Sigmoid colon (tissue), 7 donors: ENCODE measurements around the gene TMEM240. TPM values are rescaled to one million over a fixed set of nuclear protein-coding genes. Genes with fewer than 3 reads are reported as not detected.
"Not testable (repeated sequence)": the region's sequence is repeated elsewhere in the genome, so short reads cannot be mapped to it uniquely, and the experiment has no call there.

ENCODE experiments used
- DNase-seq: peaks from one replicate; pipeline ENCODE4 v3.0.0-alpha.2; 2019
- H3K27ac ChIP-seq, 4 donors: fragments of 200-600 bp; sonication (generic); one replicate each; pipeline ENCODE4 v1.5.1; 2016 to 2019; ENCODE audit warnings: mild to moderate bottlenecking in 1 of 4
- H3K27me3 ChIP-seq, 3 donors: fragments of 200-600 bp; sonication (generic); one replicate each; pipeline ENCODE4 v1.5.1; 2019; ENCODE audit warnings: mild to moderate bottlenecking in 1 of 3
- H3K36me3 ChIP-seq, 4 donors: fragments of 200-600 bp; sonication (generic); one replicate each; pipeline ENCODE4 v1.5.1; 2016 to 2019
- H3K4me1 ChIP-seq, 4 donors: fragments of 200-600 bp; sonication (generic); one replicate each; pipeline ENCODE4 v1.5.1; 2017 to 2019
- H3K4me3 ChIP-seq, 4 donors: fragments of 200-600 bp; sonication (generic); one replicate each; pipeline ENCODE4 v1.5.1; 2017 to 2019; ENCODE audit warnings: mild to moderate bottlenecking in 2 of 4, moderate library complexity in 1 of 4
- H3K9me3 ChIP-seq, 4 donors: fragments of 200-600 bp in 3 of 4; sonication (generic) in 3 of 4; one replicate each; pipeline versions ENCODE4 v1.5.1 to v1.6.1; 2013 to 2019
- CTCF ChIP-seq, 4 experiments: fragments of 450-650 bp in 3 of 4; fragments of 200-600 bp in 1 of 4; IDR thresholded peaks; one replicate each; pipeline ENCODE4 v1.5.1; 2016 to 2019; ENCODE audit warnings: antibody characterized with exemption in 4 of 4, mild to moderate bottlenecking in 3 of 4, moderate library complexity in 2 of 4
- EP300 ChIP-seq, 4 donors: sonication (generic); formaldehyde crosslinking; IDR thresholded peaks; one replicate each; pipeline ENCODE4 v1.6.1; 2017; ENCODE audit warnings: antibody characterized with exemption in 4 of 4
- POLR2A ChIP-seq, 2 donors: fragments of 450-650 bp; IDR thresholded peaks; one replicate each; pipeline ENCODE4 v1.6.1; 2016; ENCODE audit warnings: antibody characterized with exemption in 2 of 2, mild to moderate bottlenecking in 2 of 2, moderate library complexity in 2 of 2
- POLR2AphosphoS5 ChIP-seq, 4 donors: sonication (generic); formaldehyde crosslinking; IDR thresholded peaks; one replicate each; pipeline ENCODE4 v1.6.1; 2017; ENCODE audit warnings: antibody characterized with exemption in 4 of 4
- WGBS, 2 donors: extraction: QIAGEN DNeasy Blood & Tissue Kit; methylation state at CpG; one replicate each; pipeline ENCODE4 v1.1.7; 2013; 5-methylcytosine and 5-hydroxymethylcytosine counted together
- intact Hi-C: fragments of 100-400 bp; cut with DNase I; formaldehyde crosslinking; loops from one replicate; pipeline ENCODE4 v1.15.1; 2023
- polyA plus RNA-seq, 3 donors: library from polyadenylated mRNA; stranded (reverse); fragments of 200-250 nt; gene quantifications; one replicate each; pipeline ENCODE4 v1.2.3, GENCODE V29; 2013
- total RNA-seq, 4 donors: library from RNA; depleted of rRNA; stranded (reverse); fragments of >200 nt; gene quantifications; one replicate each; pipeline ENCODE4 v1.1.0, GENCODE V29; 2016
- donor health status: healthy with polysubstance abuse.
- donor health status: Bipolar disorder and iron deficiency.
- donor health status: healthy.

Gene TMEM240
- total and polyA plus RNA-seq, 7 donors, result 3.7 to 35.2 (median 15.8) TPM; not detected in 1

GRCh38 chr1:1490633-1491230 lies 49.7 kb downstream of the TMEM240 start:
- intact Hi-C loops, result no loop called here
- H3K9me3 ChIP-seq, result no peaks in the 10 kb centered on the region
- H3K36me3 ChIP-seq, result peaks cover 25 to 92% (median 39%) of the 10 kb centered on the region in 4 donors
- H3K4me1 ChIP-seq, result no peaks in the 10 kb centered on the region
- H3K4me3 ChIP-seq, result no peak overlapping the region
- no peaks in the 10 kb centered on the region for H3K27me3 ChIP-seq
- DNase-seq, result no peak
- 97% methylated on average over 20 to 22 of the region's 25 CpGs for WGBS, 2 donors
- TF ChIP-seq CTCF (IDR thresholded peaks at IDR 0.05), result no peak
- no peak for TF ChIP-seq POLR2A (IDR thresholded peaks at IDR 0.05)
- no peak for TF ChIP-seq EP300 (IDR thresholded peaks at IDR 0.05)
- no peak for TF ChIP-seq POLR2AphosphoS5 (IDR thresholded peaks at IDR 0.05)
- H3K27ac ChIP-seq, result no peak overlapping the region

GRCh38 chr1:1489861-1490260 lies 50.6 kb downstream of the TMEM240 start:
- Histone ChIP-seq H3K4me1 (no peaks in the 10 kb centered on the region), H3K27ac (no peak overlapping the region), H3K4me3 (no peak overlapping the region), H3K27me3 (no peaks in the 10 kb centered on the region), H3K9me3 (no peaks in the 10 kb centered on the region), H3K36me3 (peaks cover 25 to 91% (median 38%) of the 10 kb centered on the region in 4 donors)
- intact Hi-C loops, result no loop called here
- DNase-seq, result no peak
- no peak for TF ChIP-seq EP300 (IDR thresholded peaks at IDR 0.05)
- TF ChIP-seq POLR2A (IDR thresholded peaks at IDR 0.05), result no peak
- TF ChIP-seq POLR2AphosphoS5 (IDR thresholded peaks at IDR 0.05), result no peak
- no peak for TF ChIP-seq CTCF (IDR thresholded peaks at IDR 0.05)
- WGBS, 2 donors, result 96% methylated on average over 19 of the region's 19 CpGs

- Histone ChIP-seq H3K27ac (no peak overlapping the region), H3K4me1 (no peaks in the 10 kb centered on the region), H3K36me3 (peaks cover 25 to 88% (median 38%) of the 10 kb centered on the region in 4 donors), H3K9me3 (no peaks in the 10 kb centered on the region), H3K4me3 (no peak overlapping the region), H3K27me3 (no peaks in the 10 kb centered on the region)
- no peak for TF ChIP-seq POLR2AphosphoS5 (IDR thresholded peaks at IDR 0.05)
- DNase-seq, result no peak
- WGBS, 2 donors, result 97 to 98% methylated on average over 16 of the region's 16 CpGs
- intact Hi-C loops, result no loop called here
Observed at GRCh38 chr1:1489231-1489630, 51.2 kb downstream of the TMEM240 start.

GRCh38 chr1:1487701-1488100 lies 52.7 kb downstream of the TMEM240 start:
- intact Hi-C loops, result no loop called here
- H3K9me3 ChIP-seq, result no peaks in the 10 kb centered on the region
- no peak overlapping the region for H3K4me3 ChIP-seq
- no peak for DNase-seq
- whole genome bisulfite sequencing, 2 donors, result 95 to 97% methylated on average over 18 of the region's 18 CpGs
- no peak for TF ChIP-seq CTCF (IDR thresholded peaks at IDR 0.05)
- TF ChIP-seq POLR2AphosphoS5 (IDR thresholded peaks at IDR 0.05), result no peak
- no peak for TF ChIP-seq EP300 (IDR thresholded peaks at IDR 0.05)
- TF ChIP-seq POLR2A (IDR thresholded peaks at IDR 0.05), result no peak
- no peak overlapping the region for H3K27ac ChIP-seq
- H3K4me1 ChIP-seq, result no peaks in the 10 kb centered on the region
- no peaks in the 10 kb centered on the region for H3K27me3 ChIP-seq
- peaks cover 34 to 88% (median 48%) of the 10 kb centered on the region in 4 donors for H3K36me3 ChIP-seq

- H3K9me3 ChIP-seq, H3K27me3 ChIP-seq, DNase-seq, H3K27ac ChIP-seq, H3K4me3 ChIP-seq, intact Hi-C loops, H3K4me1 ChIP-seq: not testable (repeated sequence)
- peaks cover 35 to 82% (median 52%) of the 10 kb centered on the region in 4 donors for H3K36me3 ChIP-seq
- WGBS, 2 donors, result 95 to 96% methylated on average over 31 of the region's 31 CpGs
Observed at GRCh38 chr1:1485755-1486317, 54.6 kb downstream of the TMEM240 start.

GRCh38 chr1:1484976-1485750 lies 55.3 kb downstream of the TMEM240 start:
- intact Hi-C loops, DNase-seq: not testable (repeated sequence)
- WGBS, 2 donors, result 96% methylated on average over 42 to 43 of the region's 46 CpGs

More at GRCh38 chr1:1484976-1485750, 55.3 kb downstream of the TMEM240 start:
- not testable (repeated sequence) for H3K4me1 ChIP-seq, H3K27me3 ChIP-seq, H3K9me3 ChIP-seq, H3K4me3 ChIP-seq, H3K27ac ChIP-seq
- peaks cover 33 to 82% (median 49%) of the 10 kb centered on the region in 4 donors for H3K36me3 ChIP-seq
